AG10803 (cell line): ENCODE measurements around the gene TBX4.
A peak's percentile ranks its signal among the peaks of the same experiment; 100 is the strongest.

Experiments used
- DNase-seq: peaks from one replicate; pipeline ENCODE4 v3.0.0; 2010; ENCODE audit warnings: low read depth
- H3K4me3 ChIP-seq: 2 replicates; pipeline ENCODE4 v1.5.1; 2011; ENCODE audit warnings: mild to moderate bottlenecking, low read length, control low read depth
- TF ChIP-seq, protein P1 (sequence below): conservative IDR thresholded peaks from 2 replicates; pipeline ENCODE4 v1.5.1; 2011; ENCODE audit warnings: mild to moderate bottlenecking, low read length, control low read depth, inconsistent platforms

Gene TBX4

DNA sequence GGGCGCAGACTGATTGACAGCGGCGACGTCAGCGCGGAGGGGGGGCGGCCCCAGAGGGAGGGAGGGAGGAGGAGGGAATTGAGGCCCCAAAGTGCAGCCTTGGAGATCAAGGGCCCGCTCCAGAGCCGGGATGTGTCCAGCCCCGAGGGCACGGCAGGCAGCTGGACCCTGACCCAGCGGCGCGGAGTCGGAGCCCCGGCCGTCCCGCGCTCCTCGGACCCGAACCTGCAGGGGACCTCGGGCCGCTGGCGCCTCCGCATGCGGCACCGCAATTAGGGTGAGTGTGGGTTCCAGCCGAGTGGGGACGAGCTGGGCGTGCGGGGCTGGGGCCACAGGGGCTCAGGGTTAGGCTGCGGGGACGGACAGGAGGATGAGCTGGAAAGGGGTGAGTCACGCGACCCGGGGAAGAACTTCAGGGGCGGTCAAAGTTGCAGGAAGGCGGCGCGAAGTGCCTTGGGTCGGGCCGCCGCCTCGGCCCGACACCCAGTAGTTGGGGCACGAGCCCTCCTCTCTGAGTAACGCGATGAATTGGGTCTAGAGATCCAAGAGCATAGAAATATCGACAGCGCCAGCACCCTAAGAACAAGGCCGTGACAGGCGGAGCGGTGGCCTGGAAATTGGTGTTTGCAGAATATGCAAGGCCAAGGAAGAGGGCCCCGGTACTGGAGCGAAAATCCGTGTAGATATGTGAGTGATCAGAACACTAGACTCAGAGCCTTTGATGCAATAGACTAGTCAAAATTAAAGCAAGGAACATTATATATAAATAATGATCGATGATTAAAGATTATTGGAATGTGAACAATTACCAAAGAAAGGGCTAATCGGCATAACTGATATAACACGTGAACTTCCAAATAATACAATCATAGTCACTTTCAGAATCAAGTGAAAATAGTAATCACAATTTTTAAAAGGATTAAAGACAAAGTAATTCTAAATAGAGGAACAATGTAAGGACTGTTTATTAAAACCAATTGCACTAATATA lies at the start of gene TBX4:
Gene TBX4 (plus strand): TSS at position 122 of the 990 bp plus-strand sequence. CDS start 4,069 bp downstream, outside the sequence.
- peak within 1 kb of the TSS; percentile 36 for H3K4me3 ChIP-seq
- no peak for DNase-seq
- TF ChIP-seq, protein P1, sequence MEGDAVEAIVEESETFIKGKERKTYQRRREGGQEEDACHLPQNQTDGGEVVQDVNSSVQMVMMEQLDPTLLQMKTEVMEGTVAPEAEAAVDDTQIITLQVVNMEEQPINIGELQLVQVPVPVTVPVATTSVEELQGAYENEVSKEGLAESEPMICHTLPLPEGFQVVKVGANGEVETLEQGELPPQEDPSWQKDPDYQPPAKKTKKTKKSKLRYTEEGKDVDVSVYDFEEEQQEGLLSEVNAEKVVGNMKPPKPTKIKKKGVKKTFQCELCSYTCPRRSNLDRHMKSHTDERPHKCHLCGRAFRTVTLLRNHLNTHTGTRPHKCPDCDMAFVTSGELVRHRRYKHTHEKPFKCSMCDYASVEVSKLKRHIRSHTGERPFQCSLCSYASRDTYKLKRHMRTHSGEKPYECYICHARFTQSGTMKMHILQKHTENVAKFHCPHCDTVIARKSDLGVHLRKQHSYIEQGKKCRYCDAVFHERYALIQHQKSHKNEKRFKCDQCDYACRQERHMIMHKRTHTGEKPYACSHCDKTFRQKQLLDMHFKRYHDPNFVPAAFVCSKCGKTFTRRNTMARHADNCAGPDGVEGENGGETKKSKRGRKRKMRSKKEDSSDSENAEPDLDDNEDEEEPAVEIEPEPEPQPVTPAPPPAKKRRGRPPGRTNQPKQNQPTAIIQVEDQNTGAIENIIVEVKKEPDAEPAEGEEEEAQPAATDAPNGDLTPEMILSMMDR, result no peak

DNA sequence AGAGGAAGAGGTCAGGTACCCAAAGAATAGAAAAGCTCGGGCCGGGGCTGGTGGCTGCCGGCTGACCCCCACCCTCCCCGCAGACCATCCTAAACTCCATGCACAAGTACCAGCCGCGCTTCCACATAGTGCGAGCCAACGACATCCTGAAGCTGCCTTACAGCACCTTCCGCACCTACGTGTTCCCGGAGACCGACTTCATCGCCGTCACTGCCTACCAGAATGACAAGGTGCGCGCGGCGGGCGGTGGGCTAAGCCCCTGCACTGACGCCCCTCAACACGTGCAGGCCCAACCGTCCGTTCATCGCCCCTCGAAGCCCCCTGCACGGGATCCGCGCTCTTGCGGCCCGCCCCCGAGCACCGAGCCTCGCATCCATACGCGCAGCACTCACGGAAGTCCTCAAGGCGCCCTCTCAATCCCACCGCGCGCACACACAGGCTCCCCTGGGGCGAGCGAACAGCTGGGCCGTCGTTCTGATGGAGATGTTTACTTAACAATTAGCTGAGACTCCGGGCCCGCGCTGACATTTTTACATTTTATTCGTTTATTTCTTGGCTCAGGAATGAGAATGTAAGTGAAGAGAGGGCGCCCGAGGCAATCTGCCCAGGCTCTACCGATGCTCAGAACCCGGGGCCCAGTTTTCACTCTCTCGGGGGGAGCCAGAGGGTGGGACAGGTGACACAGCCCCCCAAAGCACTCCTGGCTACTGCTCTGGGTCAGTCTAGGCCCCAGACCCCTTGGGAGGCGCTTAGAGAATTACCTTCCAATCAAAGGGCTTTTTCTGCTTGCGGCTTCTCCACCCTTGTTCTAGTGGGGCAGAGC lies 49.0 kb upstream of the TBX4 start:
- DNase-seq, result no peak
- H3K4me3 ChIP-seq, result no peak overlapping the region
- TF ChIP-seq, protein P1, result no peak

- DNase-seq, result no peak
- TF ChIP-seq, protein P1, result no peak
- no peak overlapping the region for H3K4me3 ChIP-seq
Measured at GRCh38 chr17:61403801-61404662, 48.2 kb upstream of the TBX4 start.

GRCh38 chr17:61404663-61404912 lies 47.6 kb upstream of the TBX4 start:
- no peak overlapping the region for H3K4me3 ChIP-seq
- no peak for DNase-seq

DNA sequence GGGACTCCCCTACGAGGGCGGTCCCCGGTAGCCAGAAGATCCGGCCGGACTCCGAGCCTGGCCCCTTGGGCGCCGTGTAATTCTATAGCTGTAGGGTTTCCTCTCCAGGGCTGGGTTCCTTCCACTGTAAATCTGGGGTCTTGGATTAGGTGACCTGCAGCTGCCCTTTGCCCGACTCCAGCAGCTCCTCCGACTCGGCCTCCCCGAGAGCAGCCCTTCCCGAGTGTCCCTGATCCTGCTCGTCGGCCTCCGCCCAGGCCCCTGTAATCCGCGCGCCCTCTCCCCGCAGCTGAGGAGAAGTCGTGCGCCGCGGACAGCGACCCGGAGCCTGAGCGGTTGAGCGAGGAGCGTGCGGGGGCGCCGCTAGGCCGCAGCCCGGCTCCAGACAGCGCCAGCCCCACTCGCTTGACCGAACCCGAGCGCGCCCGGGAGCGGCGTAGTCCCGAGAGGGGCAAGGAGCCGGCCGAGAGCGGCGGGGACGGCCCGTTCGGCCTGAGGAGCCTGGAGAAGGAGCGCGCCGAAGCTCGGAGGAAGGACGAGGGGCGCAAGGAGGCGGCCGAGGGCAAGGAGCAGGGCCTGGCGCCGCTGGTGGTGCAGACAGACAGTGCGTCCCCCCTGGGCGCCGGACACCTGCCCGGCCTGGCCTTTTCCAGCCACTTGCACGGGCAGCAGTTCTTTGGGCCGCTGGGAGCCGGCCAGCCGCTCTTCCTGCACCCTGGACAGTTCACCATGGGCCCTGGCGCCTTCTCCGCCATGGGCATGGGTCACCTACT lies 47.1 kb upstream of the TBX4 start:
- no peak for DNase-seq
- no peak overlapping the region for H3K4me3 ChIP-seq
- TF ChIP-seq, protein P1, result no peak

More at GRCh38 chr17:61404663-61404912, 47.6 kb upstream of the TBX4 start:
- TF ChIP-seq, protein P1, result no peak
